Endothelial cell (in vitro differentiated cells): ENCODE measurements around the gene USP10. TPM values are rescaled to one million over a fixed set of nuclear protein-coding genes. Genes with fewer than 3 reads are reported as not detected.

Experiments used
- DNase-seq: peaks from one replicate; pipeline ENCODE4 v3.0.0; 2021; ENCODE audit warnings: low spot score
- H3K27ac Mint-ChIP-seq: one replicate; pipeline ENCODE4 v1.8.0; 2021; ENCODE audit warnings: mixed read lengths, inconsistent platforms; ENCODE audit not compliant: unreplicated experiment
- H3K27me3 Mint-ChIP-seq: one replicate; pipeline ENCODE4 v1.8.0; 2021; ENCODE audit warnings: mild to moderate bottlenecking, moderate library complexity, mixed read lengths, inconsistent platforms; ENCODE audit not compliant: unreplicated experiment
- H3K36me3 Mint-ChIP-seq: one replicate; pipeline ENCODE4 v1.8.0; 2021; ENCODE audit warnings: mild to moderate bottlenecking, low read depth, mixed read lengths, inconsistent platforms; ENCODE audit not compliant: unreplicated experiment
- H3K4me1 Mint-ChIP-seq: one replicate; pipeline ENCODE4 v1.8.0; 2021; ENCODE audit warnings: mild to moderate bottlenecking, mixed read lengths, inconsistent platforms; ENCODE audit not compliant: unreplicated experiment
- H3K4me3 Mint-ChIP-seq: one replicate; pipeline ENCODE4 v1.8.0; 2021; ENCODE audit warnings: mild to moderate bottlenecking, mixed read lengths, inconsistent platforms; ENCODE audit not compliant: unreplicated experiment
- H3K9me3 Mint-ChIP-seq: one replicate; pipeline ENCODE4 v1.8.0; 2021; ENCODE audit warnings: mixed read lengths, inconsistent platforms; ENCODE audit not compliant: unreplicated experiment
- total RNA-seq: library from RNA; stranded (reverse); fragmentation: NEBNext Ultra II Directional; extraction: Animal tissue kit (Norgen Biotek cat#: 25700); gene quantifications from one replicate; pipeline ENCODE4 v1.2.1, GENCODE V29; 2021; ENCODE audit not compliant: unreplicated experiment
- TF ChIP-seq, protein P1 (sequence below): fragments of 200-600 bp; sonication (generic); IDR thresholded peaks from one replicate; pipeline ENCODE4 v1.5.0; 2021; ENCODE audit warnings: antibody characterized with exemption; ENCODE audit not compliant: unreplicated experiment

The USP10 gene
- total RNA-seq, 1 donor from 2014 or later: 81.2 TPM

DNA sequence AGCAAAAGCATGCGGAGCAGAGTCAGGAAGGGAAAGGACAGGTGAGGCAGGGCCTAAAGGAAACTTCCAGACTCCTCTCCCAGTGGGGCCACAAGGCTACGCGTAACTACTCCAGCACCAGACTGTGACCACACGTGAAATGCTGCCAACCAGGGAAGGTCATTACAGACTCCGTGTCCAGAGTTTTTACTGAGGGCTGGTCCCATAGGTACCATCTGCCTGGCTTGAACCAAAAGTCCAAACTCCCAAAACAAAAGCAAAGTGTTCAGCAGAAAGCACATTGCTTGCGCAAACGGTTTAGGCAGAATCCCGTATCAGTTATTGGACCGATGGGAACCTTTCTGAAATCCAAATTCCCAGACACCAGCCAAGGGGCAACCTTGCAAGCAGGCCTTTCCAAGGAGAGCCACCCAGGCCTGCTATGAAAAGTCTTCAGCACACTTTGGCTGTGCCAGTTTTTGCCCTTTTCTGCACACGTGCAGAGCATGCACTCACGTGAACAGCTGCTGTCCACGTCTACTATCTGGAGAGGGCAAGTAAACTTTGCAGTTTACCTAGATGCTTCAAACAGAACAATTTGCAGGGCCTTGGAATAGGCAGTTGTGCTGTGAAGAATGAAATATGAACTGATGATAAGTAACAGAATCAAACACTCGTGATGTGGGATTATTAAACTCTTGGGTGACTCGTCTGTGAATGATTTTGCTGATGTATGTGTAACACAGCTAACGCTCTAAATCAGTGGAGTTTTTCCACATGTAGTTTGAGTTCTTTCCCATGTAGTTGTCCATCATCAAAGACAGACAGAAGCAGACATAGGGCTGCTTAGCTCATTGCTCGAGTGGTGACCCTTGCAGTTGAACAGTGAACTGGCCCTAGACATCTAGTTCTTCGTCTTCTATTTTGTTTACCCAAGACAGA, 61.9 kb downstream of the USP10 start:
- TF ChIP-seq, protein P1, sequence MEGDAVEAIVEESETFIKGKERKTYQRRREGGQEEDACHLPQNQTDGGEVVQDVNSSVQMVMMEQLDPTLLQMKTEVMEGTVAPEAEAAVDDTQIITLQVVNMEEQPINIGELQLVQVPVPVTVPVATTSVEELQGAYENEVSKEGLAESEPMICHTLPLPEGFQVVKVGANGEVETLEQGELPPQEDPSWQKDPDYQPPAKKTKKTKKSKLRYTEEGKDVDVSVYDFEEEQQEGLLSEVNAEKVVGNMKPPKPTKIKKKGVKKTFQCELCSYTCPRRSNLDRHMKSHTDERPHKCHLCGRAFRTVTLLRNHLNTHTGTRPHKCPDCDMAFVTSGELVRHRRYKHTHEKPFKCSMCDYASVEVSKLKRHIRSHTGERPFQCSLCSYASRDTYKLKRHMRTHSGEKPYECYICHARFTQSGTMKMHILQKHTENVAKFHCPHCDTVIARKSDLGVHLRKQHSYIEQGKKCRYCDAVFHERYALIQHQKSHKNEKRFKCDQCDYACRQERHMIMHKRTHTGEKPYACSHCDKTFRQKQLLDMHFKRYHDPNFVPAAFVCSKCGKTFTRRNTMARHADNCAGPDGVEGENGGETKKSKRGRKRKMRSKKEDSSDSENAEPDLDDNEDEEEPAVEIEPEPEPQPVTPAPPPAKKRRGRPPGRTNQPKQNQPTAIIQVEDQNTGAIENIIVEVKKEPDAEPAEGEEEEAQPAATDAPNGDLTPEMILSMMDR: no peak
- H3K4me3 Mint-ChIP-seq: no peak overlapping the region
- H3K4me1 Mint-ChIP-seq: peaks cover 19% of the 10 kb centered on the region
- H3K9me3 Mint-ChIP-seq: no peaks in the 10 kb centered on the region
- no peak overlapping the region for H3K27ac Mint-ChIP-seq
- H3K27me3 Mint-ChIP-seq: peaks cover 3% of the 10 kb centered on the region
- DNase-seq: no peak
- peaks cover 19% of the 10 kb centered on the region for H3K36me3 Mint-ChIP-seq

DNA sequence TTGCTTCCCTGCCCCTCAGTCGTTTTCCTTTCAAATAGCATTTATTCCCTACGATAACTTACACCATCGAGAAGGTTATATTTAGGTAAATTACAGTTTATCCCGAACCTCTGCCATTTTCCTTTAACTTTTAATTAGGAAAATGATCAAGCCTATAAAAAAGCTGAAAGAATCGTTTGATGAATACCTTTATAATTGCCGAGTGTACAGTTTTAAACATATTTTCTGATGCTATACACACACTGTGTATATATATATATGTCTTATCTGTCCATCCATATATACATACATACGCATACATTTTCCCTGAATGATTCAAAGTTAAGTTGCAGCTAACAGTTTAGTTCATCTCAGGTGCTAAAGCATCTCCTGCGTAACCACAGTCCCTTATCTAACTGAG, 63.4 kb downstream of the USP10 start:
- Mint-ChIP-seq H3K4me1 (peaks cover 13% of the 10 kb centered on the region), H3K27me3 (peaks cover 3% of the 10 kb centered on the region), H3K9me3 (no peaks in the 10 kb centered on the region), H3K27ac (no peak overlapping the region), H3K4me3 (no peak overlapping the region), H3K36me3 (peaks cover 27% of the 10 kb centered on the region)
- DNase-seq: no peak
- TF ChIP-seq, protein P1: no peak

- Mint-ChIP-seq H3K36me3 (peaks cover 30% of the 10 kb centered on the region), H3K27me3 (peaks cover 3% of the 10 kb centered on the region), H3K4me3 (no peak overlapping the region), H3K27ac (peak overlapping the region; percentile 70), H3K9me3 (no peaks in the 10 kb centered on the region), H3K4me1 (peaks cover 8% of the 10 kb centered on the region)
- DNase-seq: no peak
- TF ChIP-seq, protein P1: no peak
Observed at GRCh38 chr16:84763629-84764028, 63.8 kb downstream of the USP10 start.

GRCh38 chr16:84764970-84765369, 65.2 kb downstream of the USP10 start:
- Mint-ChIP-seq H3K4me3 (peak overlapping the region; percentile 66), H3K9me3 (no peaks in the 10 kb centered on the region), H3K4me1 (no peaks in the 10 kb centered on the region), H3K36me3 (peaks cover 37% of the 10 kb centered on the region), H3K27ac (no peak overlapping the region), H3K27me3 (peaks cover 4% of the 10 kb centered on the region)
- no peak for DNase-seq
- TF ChIP-seq, protein P1: no peak
